AG10803 (cell line): Measurements from ENCODE around the gene COL27A1.

Source experiments
- DNase-seq: peaks from one replicate; pipeline ENCODE4 v3.0.0; 2010; ENCODE audit warnings: low read depth
- H3K4me3 ChIP-seq: 2 replicates; pipeline ENCODE4 v1.5.1; 2011; ENCODE audit warnings: mild to moderate bottlenecking, low read length, control low read depth
- CTCF ChIP-seq: conservative IDR thresholded peaks from 2 replicates; pipeline ENCODE4 v1.5.1; 2011; ENCODE audit warnings: mild to moderate bottlenecking, low read length, control low read depth, inconsistent platforms

The COL27A1 gene

GRCh38 chr9:114282104-114282485 lies 126.8 kb downstream of the COL27A1 start:
- no peak for DNase-seq
- no peak overlapping the region for H3K4me3 ChIP-seq
- no peak for TF ChIP-seq CTCF

- TF ChIP-seq CTCF, result no peak
- no peak for DNase-seq
- H3K4me3 ChIP-seq, result no peak overlapping the region
These were observed 127.2 kb downstream of the COL27A1 start for GRCh38 chr9:114282507-114282906.

GRCh38 chr9:114282926-114283325 lies 127.6 kb downstream of the COL27A1 start:
- peak; percentile 95 for DNase-seq
- TF ChIP-seq CTCF, result no peak
- no peak overlapping the region for H3K4me3 ChIP-seq

GRCh38 chr9:114283551-114284111 lies 128.3 kb downstream of the COL27A1 start:
- DNase-seq, result no peak
- H3K4me3 ChIP-seq, result no peak overlapping the region
- TF ChIP-seq CTCF, result no peak

GRCh38 chr9:114284316-114285060 lies 129.2 kb downstream of the COL27A1 start:
- H3K4me3 ChIP-seq, result no peak overlapping the region
- TF ChIP-seq CTCF, result no peak
- DNase-seq, result no peak

- DNase-seq, result peak; percentile 91
- TF ChIP-seq CTCF, result peak; percentile 17
These were observed 130.0 kb downstream of the COL27A1 start for GRCh38 chr9:114285166-114285867.

More at GRCh38 chr9:114285166-114285867, 130.0 kb downstream of the COL27A1 start:
- no peak overlapping the region for H3K4me3 ChIP-seq
